SK-N-SH treated with all-trans-retinoic acid at 6 μM for 48 hours (cell line): ENCODE data around the gene CYP46A1.

Experiments used
- ATAC-seq: fragments of 200-7000 bp; cut with Tn5 transposase; 3 replicates; pipeline ENCODE4 v1.9.1; 2020; ENCODE audit warnings: mild to moderate bottlenecking, moderate library complexity
- ARNTL ChIP-seq: fragments of 450-650 bp; formaldehyde crosslinking; IDR thresholded peaks from 2 replicates; pipeline ENCODE4 v1.5.0; 2020; ENCODE audit warnings: low read depth, mild to moderate bottlenecking, moderate library complexity, borderline replicate concordance
- BACH2 ChIP-seq: fragments of 250-450 bp; sonication (Bioruptor Pico); IDR thresholded peaks from 2 replicates; pipeline ENCODE4 v1.9.0; 2021; ENCODE audit warnings: mild to moderate bottlenecking, borderline replicate concordance
- CREB5 ChIP-seq: fragments of 250-450 bp; sonication (Bioruptor Pico); IDR thresholded peaks from 2 replicates; pipeline ENCODE4 v1.5.1; 2020; ENCODE audit warnings: low read depth, mild to moderate bottlenecking, moderate library complexity
- CSDC2 ChIP-seq: fragments of 250-450 bp; sonication (Bioruptor Pico); IDR thresholded peaks from 2 replicates; pipeline ENCODE4 v1.5.0; 2020; ENCODE audit warnings: mild to moderate bottlenecking, moderate library complexity
- CSRNP3 ChIP-seq: fragments of 250-450 bp; sonication (Bioruptor Pico); IDR thresholded peaks from 2 replicates; pipeline ENCODE4 v1.5.1; 2021; ENCODE audit warnings: mild to moderate bottlenecking, moderate library complexity
- ESRRG ChIP-seq: fragments of 250-450 bp; sonication (Bioruptor Pico); IDR thresholded peaks from 2 replicates; pipeline ENCODE4 v1.6.1; 2021; ENCODE audit warnings: mild to moderate bottlenecking
- ISL1 ChIP-seq: fragments of 250-450 bp; sonication (Bioruptor Pico); IDR thresholded peaks from 2 replicates; pipeline ENCODE4 v2.1.2; 2022; ENCODE audit warnings: mild to moderate bottlenecking, moderate library complexity
- OSR1 ChIP-seq: fragments of 250-450 bp; sonication (Bioruptor Pico); IDR thresholded peaks from 2 replicates; pipeline ENCODE4 v1.8.0; 2022; ENCODE audit warnings: moderate library complexity, mild to moderate bottlenecking, inconsistent platforms
- PATZ1 ChIP-seq: fragments of 250-450 bp; sonication (Bioruptor Pico); IDR thresholded peaks from 2 replicates; pipeline ENCODE4 v1.8.0; 2020; ENCODE audit warnings: mild to moderate bottlenecking, moderate library complexity, borderline replicate concordance
- POU6F1 ChIP-seq: fragments of 250-450 bp; sonication (Bioruptor Pico); IDR thresholded peaks from 2 replicates; pipeline ENCODE4 v1.8.0; 2021; ENCODE audit warnings: low read depth, mild to moderate bottlenecking, moderate library complexity, borderline replicate concordance
- RARB ChIP-seq: fragments of 250-450 bp; sonication (Bioruptor Pico); IDR thresholded peaks from 2 replicates; pipeline ENCODE4 v1.8.0; 2021; ENCODE audit warnings: mild to moderate bottlenecking, moderate library complexity
- TCF4 ChIP-seq: fragments of 250-450 bp; sonication (Bioruptor Pico); IDR thresholded peaks from 2 replicates; pipeline ENCODE4 v1.8.0; 2021; ENCODE audit warnings: mild to moderate bottlenecking, moderate library complexity, borderline replicate concordance
- TSHZ2 ChIP-seq: fragments of 250-450 bp; sonication (Bioruptor Pico); IDR thresholded peaks from 2 replicates; pipeline ENCODE4 v1.5.0; 2020; ENCODE audit warnings: mild to moderate bottlenecking, moderate library complexity
- ZC3H10 ChIP-seq: fragments of 250-450 bp; sonication (Bioruptor Pico); IDR thresholded peaks from 2 replicates; pipeline ENCODE4 v1.5.1; 2021; ENCODE audit warnings: mild to moderate bottlenecking, moderate library complexity
- ZFP30 ChIP-seq: fragments of 450-650 bp; formaldehyde crosslinking; IDR thresholded peaks from 2 replicates; pipeline ENCODE4 v1.5.0; 2022; ENCODE audit warnings: mild to moderate bottlenecking, moderate library complexity
- ZNF565 ChIP-seq: fragments of 450-650 bp; formaldehyde crosslinking; conservative IDR thresholded peaks from 2 replicates; pipeline ENCODE4 v1.5.0; 2020; ENCODE audit warnings: low read depth, mild to moderate bottlenecking, moderate library complexity
- ZNF70 ChIP-seq: fragments of 450-650 bp; formaldehyde crosslinking; IDR thresholded peaks from 2 replicates; pipeline ENCODE4 v1.5.0; 2020; ENCODE audit warnings: mild to moderate bottlenecking, moderate library complexity
- ZNF8 ChIP-seq: fragments of 450-650 bp; formaldehyde crosslinking; IDR thresholded peaks from 2 replicates; pipeline ENCODE4 v1.5.0; 2020; ENCODE audit warnings: mild to moderate bottlenecking, moderate library complexity

CYP46A1 gene

GRCh38 chr14:99735189-99736135 is 51.4 kb downstream of the CYP46A1 start:
- no peak for TF ChIP-seq ZFP30 (CRISPR knock-in tag)
- no peak for TF ChIP-seq RARB (CRISPR knock-in tag)
- TF ChIP-seq ZC3H10: no peak
- TF ChIP-seq CSRNP3: no peak
- TF ChIP-seq CREB5 (CRISPR knock-in tag): no peak
- no peak for ATAC-seq

GRCh38 chr14:99736603-99737371 is 52.7 kb downstream of the CYP46A1 start:
- TF ChIP-seq BACH2 (CRISPR knock-in tag) (no peak), ZNF70 (CRISPR knock-in tag) (no peak), TCF4 (no peak), ZFP30 (CRISPR knock-in tag) (no peak), ISL1 (CRISPR knock-in tag) (no peak), ESRRG (CRISPR knock-in tag) (no peak), OSR1 (no peak), CSDC2 (CRISPR knock-in tag) (no peak), PATZ1 (CRISPR knock-in tag) (no peak), RARB (CRISPR knock-in tag) (no peak), ZC3H10 (no peak), ZNF8 (no peak), CSRNP3 (no peak), POU6F1 (no peak), CREB5 (CRISPR knock-in tag) (no peak), ARNTL (CRISPR knock-in tag) (no peak)

GRCh38 chr14:99737451-99737951 is 53.4 kb downstream of the CYP46A1 start:
- ATAC-seq: peak; percentile 70
- TF ChIP-seq CSRNP3 (no peak), TCF4 (no peak), ISL1 (CRISPR knock-in tag) (no peak), BACH2 (CRISPR knock-in tag) (no peak), ZNF565 (CRISPR knock-in tag) (no peak), ZNF70 (CRISPR knock-in tag) (no peak), TSHZ2 (CRISPR knock-in tag) (no peak), PATZ1 (CRISPR knock-in tag) (no peak)

More at GRCh38 chr14:99736603-99737371, 52.7 kb downstream of the CYP46A1 start:
- ATAC-seq: no peak; the same call in 2 of the 3 replicates
